Pons (tissue), 1 donor: ENCODE results near the gene SHANK2.

Source experiments
- DNase-seq: peaks from one replicate; pipeline ENCODE4 v3.0.0-alpha.2; 2016; ENCODE audit warnings: low spot score

Gene SHANK2

GRCh38 chr11:71269603-71270511 lies 17.5 kb upstream of the SHANK2 start:
- no peak for DNase-seq

DNA sequence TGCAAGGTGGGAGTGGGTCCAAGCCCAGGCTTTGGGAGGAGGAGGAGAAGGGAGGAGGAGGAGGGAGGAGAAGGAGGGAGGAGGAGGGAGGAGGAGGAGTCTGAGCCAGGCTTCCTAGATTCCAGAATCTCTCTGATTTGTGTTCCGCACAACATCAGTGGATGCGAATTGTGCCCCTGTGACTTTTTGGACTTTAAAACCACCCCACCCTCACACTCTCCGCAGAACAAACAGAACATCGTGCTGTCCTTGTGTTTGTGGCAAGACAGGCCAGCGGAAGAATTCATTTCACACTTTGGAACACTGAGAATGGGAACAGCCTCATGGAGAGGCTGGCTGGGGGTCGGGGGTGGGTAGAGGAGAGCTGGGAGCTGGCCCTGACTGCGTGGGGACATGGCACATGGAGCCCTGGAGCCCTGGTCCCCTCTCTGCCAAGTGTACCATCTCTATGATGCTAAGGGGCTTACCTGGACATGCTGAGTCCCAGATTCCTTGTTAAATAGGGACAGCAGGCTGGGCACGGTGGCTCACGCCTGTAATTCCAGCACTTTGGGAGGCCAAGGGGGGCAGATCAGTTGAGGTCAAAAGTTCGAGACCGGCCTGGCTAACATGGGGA lies 16.4 kb upstream of the SHANK2 start:
- no peak for DNase-seq

DNA sequence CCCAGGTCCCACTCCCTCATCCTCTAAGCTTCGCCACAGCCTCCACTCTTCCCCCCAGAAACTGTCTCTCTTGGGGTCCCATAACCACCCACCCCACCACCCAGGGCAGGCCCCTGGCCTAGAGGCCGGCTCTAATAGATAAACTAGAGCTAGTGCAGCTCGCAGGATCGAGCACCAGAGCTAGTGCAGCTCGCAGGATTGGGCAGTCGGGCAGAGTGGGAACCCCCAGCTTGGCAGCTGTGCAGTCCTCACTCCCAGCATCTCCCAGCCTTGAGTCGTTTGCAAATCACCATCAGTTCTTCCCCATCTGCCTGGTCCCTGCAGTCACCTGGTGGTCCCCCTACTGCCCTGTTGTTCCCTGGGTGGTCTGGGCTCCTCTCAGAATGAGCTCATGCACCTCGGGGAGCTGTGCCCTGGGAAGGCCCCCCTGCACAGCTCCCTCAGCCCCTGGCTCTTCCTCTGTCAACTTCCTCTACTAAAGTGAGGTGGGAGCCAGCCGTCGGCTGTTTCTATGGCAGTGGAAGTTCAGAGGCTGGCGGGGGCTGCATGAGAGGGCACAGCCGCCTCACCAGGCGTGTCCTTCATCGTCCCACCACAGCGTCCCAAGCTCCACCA lies 15.5 kb upstream of the SHANK2 start:
- DNase-seq, result no peak

- no peak for DNase-seq
Measured at GRCh38 chr11:71266114-71266833, 13.9 kb upstream of the SHANK2 start.

DNA sequence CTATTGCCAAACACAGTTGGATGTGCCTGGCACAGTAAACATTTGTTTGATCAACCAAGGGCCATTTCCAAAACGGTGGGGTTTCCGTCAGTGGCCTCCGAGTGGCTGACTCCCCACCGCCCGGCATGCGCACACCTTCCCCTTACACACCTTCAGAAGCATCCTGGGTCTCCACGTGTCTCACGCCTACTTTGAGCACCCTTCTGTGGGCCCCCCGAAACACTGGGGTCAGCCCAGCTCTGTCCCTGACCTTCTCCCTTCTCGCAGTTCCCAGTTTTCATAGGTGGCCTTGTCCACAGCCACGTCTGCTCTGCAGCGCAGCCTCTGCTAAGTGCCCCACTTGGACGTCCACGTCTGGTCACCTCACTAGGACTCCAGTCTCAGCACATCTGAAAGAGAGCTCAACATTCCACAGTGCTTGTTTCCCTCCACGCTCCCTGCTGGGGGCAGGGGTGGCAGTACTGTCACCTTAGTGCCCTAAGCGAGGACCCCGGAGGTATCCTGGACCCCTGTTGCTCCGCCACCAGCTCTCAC lies 13.2 kb upstream of the SHANK2 start:
- no peak for DNase-seq

- no peak for DNase-seq
Measured at GRCh38 chr11:71263386-71263785, 11.0 kb upstream of the SHANK2 start.

DNA sequence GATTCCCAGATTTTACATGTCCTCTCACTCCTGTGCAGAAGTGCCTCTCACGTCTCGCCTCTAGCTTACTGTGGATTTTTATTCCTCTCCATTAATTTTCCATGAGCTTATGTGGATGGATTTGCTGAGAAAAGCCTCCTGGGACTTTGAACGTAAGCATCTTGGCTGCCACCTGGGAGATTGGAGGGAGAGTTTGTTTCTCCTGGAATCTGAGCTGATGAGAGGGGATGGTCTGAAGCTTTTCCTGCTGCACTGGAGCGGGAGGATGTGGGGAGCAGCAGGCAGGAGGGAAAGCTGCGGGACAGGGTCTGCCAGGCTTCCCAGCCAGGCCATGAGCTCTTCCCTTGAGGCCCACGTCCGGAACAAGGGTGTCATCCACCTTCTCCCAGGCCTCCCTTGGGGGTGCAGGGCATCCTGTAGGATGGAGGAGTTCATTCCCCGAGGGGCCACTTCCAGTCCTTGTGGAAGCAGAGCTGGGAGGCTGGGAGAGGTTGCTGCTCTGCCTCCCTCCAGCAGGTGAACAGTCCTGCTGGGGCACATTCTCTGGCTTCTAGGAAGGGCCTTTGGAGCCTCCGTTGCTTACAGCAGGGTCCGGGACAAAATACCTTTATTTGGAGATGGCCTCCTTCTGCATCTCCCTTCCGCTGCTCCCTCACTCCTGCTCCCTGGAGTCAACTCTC lies 3.6 kb upstream of the SHANK2 start:
- DNase-seq, result no peak

- no peak for DNase-seq
Measured at GRCh38 chr11:71255323-71255722, 2.9 kb upstream of the SHANK2 start.

GRCh38 chr11:71253794-71254193 lies 1.4 kb upstream of the SHANK2 start:
- DNase-seq, result no peak

GRCh38 chr11:71252770-71253730 lies 673 bp upstream of the SHANK2 start:
- no peak for DNase-seq

- DNase-seq, result no peak
Measured at GRCh38 chr11:71251761-71252268, 562 bp downstream of the SHANK2 start.

GRCh38 chr11:71251151-71251721 lies 1.1 kb downstream of the SHANK2 start:
- DNase-seq, result no peak

- no peak for DNase-seq
Measured at GRCh38 chr11:71250523-71251150, 1.7 kb downstream of the SHANK2 start.

GRCh38 chr11:71249301-71249700 lies 3.1 kb downstream of the SHANK2 start:
- DNase-seq, result no peak

DNA sequence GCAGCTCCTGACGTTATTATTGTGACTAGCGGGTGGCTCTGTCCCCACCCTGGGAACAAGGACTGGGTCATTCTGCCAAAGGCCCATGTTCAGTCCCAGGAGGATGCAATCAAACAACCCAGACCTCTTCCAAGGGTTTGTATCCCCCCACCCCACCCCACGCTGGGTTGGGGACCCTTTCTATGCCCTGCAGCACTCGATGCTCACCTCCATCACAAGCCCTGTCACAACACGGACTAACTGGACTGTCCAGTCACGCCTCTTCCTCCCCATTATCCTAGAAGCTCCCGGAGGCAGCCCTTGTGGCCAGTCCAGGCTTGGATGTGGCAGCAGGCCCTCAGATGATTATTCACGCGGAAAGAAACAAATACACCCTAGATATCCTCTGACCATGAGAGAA lies 3.7 kb downstream of the SHANK2 start:
- DNase-seq, result no peak

DNA sequence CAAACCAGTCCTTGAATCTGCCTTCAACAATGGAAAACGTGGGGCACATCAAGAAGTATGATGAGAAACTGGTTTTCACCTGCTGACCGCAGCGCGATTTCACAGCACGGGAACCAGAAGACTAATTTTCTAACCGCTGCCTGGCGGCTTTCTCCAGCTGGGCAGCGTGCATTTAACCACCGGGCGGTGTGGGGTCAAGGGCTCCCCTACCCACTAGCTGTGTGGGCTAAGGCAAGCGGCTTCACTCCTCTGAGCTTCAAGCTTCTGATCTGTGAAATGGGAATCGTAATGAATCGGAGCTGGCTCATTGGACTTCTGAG lies 4.2 kb downstream of the SHANK2 start:
- DNase-seq, result no peak

DNA sequence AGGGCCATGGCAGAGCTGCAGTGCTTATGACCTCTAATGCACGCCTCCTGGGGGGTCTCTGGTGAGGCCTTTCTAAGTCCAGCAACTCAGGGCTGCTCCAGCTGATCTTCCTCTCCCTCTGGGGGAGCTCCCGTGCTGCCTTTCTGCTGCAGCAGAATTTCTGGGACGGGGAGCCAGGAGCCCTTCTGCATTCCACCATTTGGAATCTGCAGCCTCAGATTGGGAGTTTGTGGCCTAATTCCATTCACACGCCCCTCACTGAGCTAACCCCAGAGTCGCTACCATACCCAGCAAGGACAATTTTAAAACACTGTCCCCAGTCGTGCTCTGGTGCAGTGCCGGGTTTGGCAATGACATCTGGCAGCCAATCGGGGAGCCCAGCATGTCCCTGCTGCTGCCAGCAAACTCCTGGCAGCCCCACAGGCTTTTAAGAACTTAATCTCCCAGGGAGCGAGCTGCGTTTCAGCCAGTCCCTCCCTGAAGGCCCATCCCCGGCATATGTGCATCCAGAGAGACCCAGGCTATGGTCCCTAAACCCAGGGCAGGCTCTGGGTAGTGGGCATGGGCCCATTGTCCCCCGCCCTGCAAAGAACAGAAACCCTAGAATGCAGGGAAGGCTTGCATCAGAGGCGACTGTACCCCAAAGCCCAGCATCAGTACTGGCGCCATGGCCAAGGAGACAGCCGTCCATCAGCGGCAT lies 4.7 kb downstream of the SHANK2 start:
- DNase-seq, result no peak

GRCh38 chr11:71246559-71246958 lies 5.8 kb downstream of the SHANK2 start:
- DNase-seq, result no peak
